PC-3 (cell line): ENCODE measurements around the gene MAGI2. TPM values are rescaled to one million over a fixed set of nuclear protein-coding genes. Genes with fewer than 3 reads are reported as not detected.

ENCODE experiments used
- ATAC-seq: fragments of 200-7000 bp; cut with Tn5 transposase; 2 replicates; pipeline ENCODE4 v1.9.1; 2020; ENCODE audit warnings: mild to moderate bottlenecking, moderate library complexity
- BruUV-seq: library from RNA; stranded (reverse); fragments of 400-500 nt; replicated peaks from 2 replicates; lab custom pipeline; 2021; lab: Mats Ljungman, UMichigan
- CTCF ChIA-PET: fragments of 300-600 bp; sonication (Branson Sonifier 250); formaldehyde crosslinking; loops from one replicate; lab custom pipeline; 2022; ENCODE audit warnings: antibody characterized with exemption; lab: Charles Lee
- POLR2A ChIA-PET: fragments of 300-600 bp; sonication (Branson Sonifier 250); formaldehyde crosslinking; loops from one replicate; lab custom pipeline; 2022; ENCODE audit warnings: antibody characterized with exemption; ENCODE audit not compliant: unreplicated experiment; lab: Charles Lee
- DNase-seq: peaks from one replicate; pipeline ENCODE4 v3.0.0-alpha.2; 2015
- H2AFZ ChIP-seq: fragments of 300-600 bp; sonication (generic); 2 replicates; pipeline ENCODE4 v1.6.0; 2016; ENCODE audit warnings: antibody characterized with exemption, low read length
- H3F3A ChIP-seq: fragments of 300-600 bp; sonication (generic); one replicate; pipeline ENCODE4 v1.6.0; 2017; ENCODE audit warnings: antibody characterized with exemption, low read length, control low read depth, mild to moderate bottlenecking; ENCODE audit not compliant: unreplicated experiment
- H3K27ac ChIP-seq: fragments of 300-600 bp; sonication (generic); 2 replicates; pipeline ENCODE4 v1.5.1; 2016; ENCODE audit warnings: mild to moderate bottlenecking, low read length
- H3K27me3 ChIP-seq: fragments of 300-600 bp; sonication (generic); 2 replicates; pipeline ENCODE4 v1.6.1; 2016; ENCODE audit warnings: low read length, mixed read lengths
- H3K36me3 ChIP-seq: fragments of 300-600 bp; sonication (generic); 2 replicates; pipeline ENCODE4 v1.6.1; 2016; ENCODE audit warnings: low read depth, mixed run types, low read length, mixed read lengths
- H3K4me1 ChIP-seq: fragments of 300-600 bp; sonication (generic); 2 replicates; pipeline ENCODE4 v1.5.1; 2016; ENCODE audit warnings: low read length; ENCODE audit not compliant: insufficient read depth
- H3K4me2 ChIP-seq: fragments of 300-600 bp; sonication (generic); 2 replicates; pipeline ENCODE4 v1.6.0; 2016; ENCODE audit warnings: low read length
- H3K4me3 ChIP-seq: fragments of 300-600 bp; sonication (generic); 2 replicates; pipeline ENCODE4 v1.5.1; 2016; ENCODE audit warnings: mild to moderate bottlenecking, low read length, mixed read lengths
- H3K79me2 ChIP-seq: fragments of 300-600 bp; sonication (generic); 2 replicates; pipeline ENCODE4 v1.6.1; 2017; ENCODE audit warnings: low read length, mixed read lengths
- H3K9ac ChIP-seq: fragments of 300-600 bp; sonication (generic); 2 replicates; pipeline ENCODE4 v1.6.0; 2016; ENCODE audit warnings: mild to moderate bottlenecking, low read length
- H3K9me2 ChIP-seq: fragments of 300-600 bp; sonication (generic); replicated peaks from 2 replicates; pipeline ENCODE4 v1.6.1; 2016; ENCODE audit warnings: mixed run types, low read length, mixed read lengths
- H3K9me3 ChIP-seq: fragments of 300-600 bp; sonication (generic); 2 replicates; pipeline ENCODE4 v1.6.1; 2016; ENCODE audit warnings: low read length, mixed read lengths
- H4K20me1 ChIP-seq: fragments of 300-600 bp; sonication (generic); 2 replicates; pipeline ENCODE4 v1.6.1; 2016; ENCODE audit warnings: low read length, mixed read lengths
- CTCF ChIP-seq: fragments of 300-600 bp; sonication (generic); conservative IDR thresholded peaks from 2 replicates; pipeline ENCODE4 v1.5.1; 2017; ENCODE audit warnings: antibody characterized with exemption, low read depth, mild to moderate bottlenecking, low read length
- EZH2 ChIP-seq: fragments of 300-600 bp; sonication (generic); IDR thresholded peaks from one replicate; pipeline ENCODE4 v1.6.1; 2017; ENCODE audit warnings: antibody characterized with exemption, mild to moderate bottlenecking, low read length; ENCODE audit not compliant: unreplicated experiment
- EZH2phosphoT487 ChIP-seq: fragments of 300-600 bp; sonication (generic); IDR thresholded peaks from 2 replicates; pipeline ENCODE4 v1.6.1; 2018; ENCODE audit warnings: mild to moderate bottlenecking, antibody characterized with exemption, low read length, borderline replicate concordance
- intact Hi-C: fragments of 100-400 bp; cut with micrococcal nuclease; formaldehyde crosslinking; loops from 2 replicates; pipeline ENCODE4 v1.9.0; 2023
- total RNA-seq: library from RNA; depleted of rRNA; stranded (reverse); fragments of >200 nt; gene quantifications from 2 replicates; pipeline ENCODE4 v1.2.3, GENCODE V29; 2014

The MAGI2 gene
- total RNA-seq, 1 experiment from 2014 or later, result not detected

GRCh38 chr7:78492146-78492545 is 961.3 kb downstream of the MAGI2 start:
- no peak for ATAC-seq
- Histone ChIP-seq H3K4me2 (no peak overlapping the region), H4K20me1 (no peaks in the 10 kb centered on the region), H3K9ac (no peak overlapping the region), H3K4me1 (no peaks in the 10 kb centered on the region), H3K36me3 (no peaks in the 10 kb centered on the region), H3K9me2 (no peaks in the 10 kb centered on the region), H3K9me3 (no peaks in the 10 kb centered on the region), H3K79me2 (no peaks in the 10 kb centered on the region), H3K27me3 (peaks cover 94% of the 10 kb centered on the region), H3K4me3 (no peak overlapping the region), H3K27ac (no peak overlapping the region), H3F3A (no peaks in the 10 kb centered on the region), H2AFZ (no peak overlapping the region)
- intact Hi-C loops, result no loop called here
- BruUV-seq, result no TSS peak
- POLR2A ChIA-PET, result no interaction called here
- no peak for DNase-seq
- TF ChIP-seq CTCF, result no peak
- no peak for TF ChIP-seq EZH2
- TF ChIP-seq EZH2phosphoT487, result no peak
- CTCF ChIA-PET, result no interaction called here

- POLR2A ChIA-PET, result no interaction called here
- Histone ChIP-seq H3K4me2 (no peak overlapping the region), H3K4me1 (no peaks in the 10 kb centered on the region), H3K27me3 (peaks cover 93% of the 10 kb centered on the region), H3K27ac (no peak overlapping the region), H3K4me3 (no peak overlapping the region), H2AFZ (no peak overlapping the region), H3K79me2 (no peaks in the 10 kb centered on the region), H3K36me3 (no peaks in the 10 kb centered on the region), H4K20me1 (no peaks in the 10 kb centered on the region), H3F3A (no peaks in the 10 kb centered on the region), H3K9ac (no peak overlapping the region), H3K9me2 (no peaks in the 10 kb centered on the region), H3K9me3 (no peaks in the 10 kb centered on the region)
- no peak for TF ChIP-seq EZH2phosphoT487
- TF ChIP-seq CTCF, result no peak
- TF ChIP-seq EZH2, result no peak
- DNase-seq (no peak), ATAC-seq (no peak)
- CTCF ChIA-PET, result no interaction called here
- intact Hi-C loops, result no loop called here
- BruUV-seq, result no TSS peak
Observed at GRCh38 chr7:78490524-78490923, 962.9 kb downstream of the MAGI2 start.

GRCh38 chr7:78489476-78490240 is 963.8 kb downstream of the MAGI2 start:
- Histone ChIP-seq H3K4me2 (no peak overlapping the region), H3K79me2 (no peaks in the 10 kb centered on the region), H3K4me1 (no peaks in the 10 kb centered on the region), H3K27me3 (peaks cover 90% of the 10 kb centered on the region), H3F3A (no peaks in the 10 kb centered on the region), H4K20me1 (no peaks in the 10 kb centered on the region), H3K36me3 (no peaks in the 10 kb centered on the region), H3K4me3 (no peak overlapping the region), H3K9ac (no peak overlapping the region), H2AFZ (no peak overlapping the region), H3K27ac (no peak overlapping the region), H3K9me2 (no peaks in the 10 kb centered on the region), H3K9me3 (no peaks in the 10 kb centered on the region)
- BruUV-seq, result no TSS peak
- intact Hi-C loops, result no loop called here
- DNase-seq, result no peak
- TF ChIP-seq EZH2 (no peak), CTCF (no peak)
- POLR2A ChIA-PET, result interaction anchor here (0.7 kb wide), 1 partner anchor 481 kb away, joined by 3 read pairs; no protein-coding TSS in a partner anchor
- ATAC-seq, result no peak
- CTCF ChIA-PET, result no interaction called here
